SH-SY5Y (cell line): ENCODE data around the gene CNTFR.

Experiments
- GATA2 ChIP-seq: IDR thresholded peaks from 2 replicates; pipeline ENCODE4 v1.6.1; 2011; ENCODE audit warnings: mild to moderate bottlenecking, low read depth, low read length
- GATA3 ChIP-seq: IDR thresholded peaks from 2 replicates; pipeline ENCODE4 v1.6.1; 2011; ENCODE audit warnings: low read depth, mild to moderate bottlenecking, low read length, moderate library complexity

DNA sequence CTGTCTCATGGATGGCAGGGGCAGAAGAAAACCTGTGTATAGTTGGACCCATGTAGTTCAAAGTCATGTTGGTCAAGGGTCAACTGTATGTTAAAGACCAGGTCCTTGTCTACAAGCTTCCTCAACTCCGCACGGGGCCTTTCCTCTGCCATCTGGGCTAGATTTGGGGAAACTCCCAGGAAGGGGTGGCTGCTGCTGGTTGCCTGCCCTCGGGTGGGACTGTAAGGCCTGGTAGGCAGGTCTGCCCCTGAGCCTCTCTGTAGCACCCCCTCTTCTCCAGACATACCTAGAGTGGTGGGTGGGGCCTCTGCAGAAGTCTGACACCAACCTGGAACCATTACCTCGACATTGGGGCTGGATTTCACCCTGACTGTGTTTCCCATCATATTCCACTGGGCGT lies 82.0 kb downstream of the CNTFR start:
- TF ChIP-seq GATA2 (no peak), GATA3 (no peak)
